Measurements from ENCODE around the gene ALKBH4.
"Not testable (repeated sequence)": the region's sequence is repeated elsewhere in the genome, so short reads cannot be mapped to it uniquely, and the experiment has no call there.

ALKBH4 gene

GRCh38 chr7:102413611-102414010 lies 51.1 kb downstream of the ALKBH4 start:
- peaks cover 29% of the 10 kb centered on the region for H3K4me1 ChIP-seq (ENCODE audit: control insufficient read depth, insufficient read depth, low read length, poor library complexity, severe bottlenecking)
- H3K36me3 ChIP-seq (ENCODE audit: control insufficient read depth, insufficient read depth, low read length) = peaks cover 20% of the 10 kb centered on the region
- no peak overlapping the region for H3K27ac ChIP-seq (ENCODE audit: insufficient read depth, low read length, poor library complexity, severe bottlenecking)
- H3K9me3 ChIP-seq (ENCODE audit: control insufficient read depth, low read length) = no peaks in the 10 kb centered on the region
- DNase-seq = no peak
- H3K4me3 ChIP-seq (ENCODE audit: insufficient read depth, low read depth, low read length, poor library complexity, severe bottlenecking) = no peak overlapping the region
- no peaks in the 10 kb centered on the region for H3K27me3 ChIP-seq (replicated peaks; ENCODE audit: control insufficient read depth, insufficient read depth, low read length, poor library complexity, severe bottlenecking)

DNA sequence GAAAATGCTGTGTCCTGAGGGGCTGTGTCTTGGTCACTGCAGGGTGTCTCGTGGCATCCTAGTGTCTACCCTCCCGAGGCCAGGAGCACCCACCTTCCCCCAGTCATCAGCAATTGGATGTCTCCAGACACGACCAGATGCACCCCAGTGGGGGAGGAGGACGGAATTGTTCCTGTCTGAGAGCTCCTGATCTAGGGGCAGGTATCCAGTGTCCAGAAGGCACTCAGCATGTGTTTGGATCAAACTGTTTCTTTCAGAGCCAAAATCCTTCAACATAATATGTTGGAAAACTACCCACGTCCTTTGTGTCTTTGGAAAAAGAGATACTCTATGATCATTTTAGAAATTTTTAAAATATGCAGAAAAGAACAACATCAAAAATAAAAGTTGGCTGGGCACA lies 51.6 kb downstream of the ALKBH4 start:
- Histone ChIP-seq H3K9me3 (ENCODE audit: control insufficient read depth, low read length) (no peaks in the 10 kb centered on the region), H3K27me3 (replicated peaks; ENCODE audit: control insufficient read depth, insufficient read depth, low read length, poor library complexity, severe bottlenecking) (no peaks in the 10 kb centered on the region), H3K36me3 (ENCODE audit: control insufficient read depth, insufficient read depth, low read length) (peaks cover 24% of the 10 kb centered on the region), H3K4me1 (ENCODE audit: control insufficient read depth, insufficient read depth, low read length, poor library complexity, severe bottlenecking) (peaks cover 29% of the 10 kb centered on the region), H3K4me3 (ENCODE audit: insufficient read depth, low read depth, low read length, poor library complexity, severe bottlenecking) (no peak overlapping the region), H3K27ac (ENCODE audit: insufficient read depth, low read length, poor library complexity, severe bottlenecking) (no peak overlapping the region)
- DNase-seq = no peak

- Histone ChIP-seq H3K36me3 (ENCODE audit: control insufficient read depth, insufficient read depth, low read length) (peaks cover 29% of the 10 kb centered on the region), H3K4me1 (ENCODE audit: control insufficient read depth, insufficient read depth, low read length, poor library complexity, severe bottlenecking) (peaks cover 26% of the 10 kb centered on the region), H3K27ac (ENCODE audit: insufficient read depth, low read length, poor library complexity, severe bottlenecking) (no peak overlapping the region), H3K4me3 (ENCODE audit: insufficient read depth, low read depth, low read length, poor library complexity, severe bottlenecking) (no peak overlapping the region), H3K9me3 (ENCODE audit: control insufficient read depth, low read length) (no peaks in the 10 kb centered on the region), H3K27me3 (replicated peaks; ENCODE audit: control insufficient read depth, insufficient read depth, low read length, poor library complexity, severe bottlenecking) (no peaks in the 10 kb centered on the region)
- DNase-seq = peak in 1 of 3 donors; percentile 25
Observed at GRCh38 chr7:102412548-102412947, 52.1 kb downstream of the ALKBH4 start.

DNA sequence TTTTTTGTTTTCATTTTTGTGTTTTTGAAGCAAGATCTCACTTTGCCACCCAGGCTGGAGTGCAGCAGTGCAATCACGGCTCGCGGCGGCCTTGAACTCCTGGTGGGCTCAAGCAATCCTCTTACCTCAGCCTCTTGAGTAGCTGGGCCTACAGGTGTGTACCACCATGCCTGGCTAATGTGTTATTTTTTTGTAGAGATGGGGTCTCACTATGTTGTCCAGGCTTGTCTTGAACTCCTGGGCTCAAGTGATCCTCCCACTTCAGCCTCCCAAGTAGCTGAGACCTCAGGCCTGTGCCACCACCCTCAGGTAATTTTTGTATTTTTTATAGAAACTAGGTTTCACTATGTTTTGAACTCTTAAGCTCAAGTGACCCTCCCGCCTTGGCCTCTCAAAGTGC lies 53.7 kb downstream of the ALKBH4 start:
- Histone ChIP-seq H3K27ac (ENCODE audit: insufficient read depth, low read length, poor library complexity, severe bottlenecking) (no peak overlapping the region), H3K9me3 (ENCODE audit: control insufficient read depth, low read length) (no peaks in the 10 kb centered on the region), H3K36me3 (ENCODE audit: control insufficient read depth, insufficient read depth, low read length) (peaks cover 41% of the 10 kb centered on the region), H3K27me3 (replicated peaks; ENCODE audit: control insufficient read depth, insufficient read depth, low read length, poor library complexity, severe bottlenecking) (no peaks in the 10 kb centered on the region), H3K4me1 (ENCODE audit: control insufficient read depth, insufficient read depth, low read length, poor library complexity, severe bottlenecking) (peaks cover 11% of the 10 kb centered on the region), H3K4me3 (ENCODE audit: insufficient read depth, low read depth, low read length, poor library complexity, severe bottlenecking) (no peak overlapping the region)
- no peak for DNase-seq

- no peak for DNase-seq
- H3K36me3 ChIP-seq (ENCODE audit: control insufficient read depth, insufficient read depth, low read length) = peaks cover 49% of the 10 kb centered on the region
- no peak overlapping the region for H3K27ac ChIP-seq (ENCODE audit: insufficient read depth, low read length, poor library complexity, severe bottlenecking)
- H3K4me1 ChIP-seq (ENCODE audit: control insufficient read depth, insufficient read depth, low read length, poor library complexity, severe bottlenecking) = peaks cover 3% of the 10 kb centered on the region
- no peak overlapping the region for H3K4me3 ChIP-seq (ENCODE audit: insufficient read depth, low read depth, low read length, poor library complexity, severe bottlenecking)
- no peaks in the 10 kb centered on the region for H3K27me3 ChIP-seq (replicated peaks; ENCODE audit: control insufficient read depth, insufficient read depth, low read length, poor library complexity, severe bottlenecking)
- no peaks in the 10 kb centered on the region for H3K9me3 ChIP-seq (ENCODE audit: control insufficient read depth, low read length)
Observed at GRCh38 chr7:102410123-102410522, 54.5 kb downstream of the ALKBH4 start.

- DNase-seq = no peak
- Histone ChIP-seq H3K9me3 (ENCODE audit: control insufficient read depth, low read length) (no peaks in the 10 kb centered on the region), H3K27ac (ENCODE audit: insufficient read depth, low read length, poor library complexity, severe bottlenecking) (no peak overlapping the region), H3K27me3 (replicated peaks; ENCODE audit: control insufficient read depth, insufficient read depth, low read length, poor library complexity, severe bottlenecking) (no peaks in the 10 kb centered on the region), H3K4me3 (ENCODE audit: insufficient read depth, low read depth, low read length, poor library complexity, severe bottlenecking) (no peak overlapping the region), H3K4me1 (ENCODE audit: control insufficient read depth, insufficient read depth, low read length, poor library complexity, severe bottlenecking) (no peaks in the 10 kb centered on the region), H3K36me3 (ENCODE audit: control insufficient read depth, insufficient read depth, low read length) (peaks cover 54% of the 10 kb centered on the region)
Observed at GRCh38 chr7:102409340-102409739, 55.3 kb downstream of the ALKBH4 start.

DNA sequence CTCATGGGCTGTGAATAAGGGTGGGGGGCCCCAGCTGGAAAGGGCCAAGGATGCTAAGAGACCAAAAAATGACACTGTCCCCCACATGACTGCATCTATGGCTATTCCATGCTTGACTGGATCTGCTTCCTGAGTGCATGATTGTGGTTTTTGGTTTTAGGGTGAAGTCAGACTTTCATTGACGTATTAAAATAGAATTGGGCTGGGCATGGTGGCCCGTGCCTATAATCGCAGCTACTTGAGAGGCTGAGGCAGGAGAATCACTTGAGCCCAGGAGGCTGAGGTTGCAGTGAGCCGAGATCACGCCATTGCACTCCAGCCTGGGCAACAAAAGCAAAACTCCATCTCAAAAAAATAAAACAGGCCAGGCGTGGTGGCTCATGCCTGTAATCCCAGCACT lies 56.1 kb downstream of the ALKBH4 start:
- not testable (repeated sequence) for H3K27ac ChIP-seq (ENCODE audit: insufficient read depth, low read length, poor library complexity, severe bottlenecking); H3K4me1 ChIP-seq (ENCODE audit: control insufficient read depth, insufficient read depth, low read length, poor library complexity, severe bottlenecking); H3K4me3 ChIP-seq (ENCODE audit: insufficient read depth, low read depth, low read length, poor library complexity, severe bottlenecking); H3K9me3 ChIP-seq (ENCODE audit: control insufficient read depth, low read length); H3K27me3 ChIP-seq (replicated peaks; ENCODE audit: control insufficient read depth, insufficient read depth, low read length, poor library complexity, severe bottlenecking); DNase-seq
- peaks cover 62% of the 10 kb centered on the region for H3K36me3 ChIP-seq (ENCODE audit: control insufficient read depth, insufficient read depth, low read length)

DNA sequence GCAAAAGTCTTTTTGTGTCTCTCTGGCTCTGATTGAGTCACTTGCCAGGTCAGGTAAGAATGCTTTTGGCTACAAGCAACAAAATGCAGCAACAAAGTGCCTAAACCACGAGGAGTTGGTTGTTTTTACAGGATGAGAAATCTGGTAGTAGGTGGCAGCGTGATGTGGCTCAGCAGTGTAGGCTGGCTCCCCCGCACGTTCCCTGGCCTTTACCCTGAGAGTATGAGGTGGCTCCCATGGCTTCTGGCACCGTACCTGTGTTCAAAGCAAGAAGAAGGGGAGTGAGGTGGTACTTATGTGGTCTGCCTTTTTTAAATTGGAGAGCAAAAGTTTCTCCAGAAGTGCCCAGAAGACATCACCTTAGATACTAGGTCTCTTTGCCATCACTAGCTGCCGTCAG lies 56.8 kb downstream of the ALKBH4 start:
- DNase-seq = no peak
- H3K27me3 ChIP-seq (replicated peaks; ENCODE audit: control insufficient read depth, insufficient read depth, low read length, poor library complexity, severe bottlenecking) = no peaks in the 10 kb centered on the region
- peaks cover 63% of the 10 kb centered on the region for H3K36me3 ChIP-seq (ENCODE audit: control insufficient read depth, insufficient read depth, low read length)
- no peaks in the 10 kb centered on the region for H3K9me3 ChIP-seq (ENCODE audit: control insufficient read depth, low read length)
- no peaks in the 10 kb centered on the region for H3K4me1 ChIP-seq (ENCODE audit: control insufficient read depth, insufficient read depth, low read length, poor library complexity, severe bottlenecking)
- H3K27ac ChIP-seq (ENCODE audit: insufficient read depth, low read length, poor library complexity, severe bottlenecking) = no peak overlapping the region
- H3K4me3 ChIP-seq (ENCODE audit: insufficient read depth, low read depth, low read length, poor library complexity, severe bottlenecking) = no peak overlapping the region
